Amygdala (tissue), 56 donors: ENCODE results near the gene CLEC16A.

Source experiments
- DNase-seq, 56 donors: peaks; one replicate each; lab custom pipeline; 2025; lab: John Stamatoyannopoulos, UW

Gene CLEC16A

GRCh38 chr16:11143372-11144035 is 199.1 kb downstream of the CLEC16A start:
- no peak for DNase-seq

GRCh38 chr16:11144122-11144521 is 199.8 kb downstream of the CLEC16A start:
- no peak for DNase-seq

- no peak for DNase-seq
These were observed 200.9 kb downstream of the CLEC16A start for GRCh38 chr16:11145173-11145818.

GRCh38 chr16:11145819-11146211 is 201.5 kb downstream of the CLEC16A start:
- no peak for DNase-seq

- no peak for DNase-seq
These were observed 202.8 kb downstream of the CLEC16A start for GRCh38 chr16:11147033-11147753.

- no peak for DNase-seq
These were observed 203.5 kb downstream of the CLEC16A start for GRCh38 chr16:11147754-11148444.

GRCh38 chr16:11149011-11149616 is 204.8 kb downstream of the CLEC16A start:
- no peak for DNase-seq

- no peak for DNase-seq
These were observed 205.8 kb downstream of the CLEC16A start for GRCh38 chr16:11150190-11150589.

GRCh38 chr16:11151156-11151884 is 207.0 kb downstream of the CLEC16A start:
- DNase-seq = no peak

GRCh38 chr16:11151885-11152629 is 207.7 kb downstream of the CLEC16A start:
- peak in 10 of 56 donors; percentile 6 to 54 (median 23) for DNase-seq

GRCh38 chr16:11152677-11153331 is 208.4 kb downstream of the CLEC16A start:
- DNase-seq = no peak

- DNase-seq = no peak
These were observed 211.0 kb downstream of the CLEC16A start for GRCh38 chr16:11155284-11155806.

GRCh38 chr16:11156401-11156800 is 212.0 kb downstream of the CLEC16A start:
- DNase-seq = peak in 1 of 56 donors; percentile 5

- no peak for DNase-seq
These were observed 212.8 kb downstream of the CLEC16A start for GRCh38 chr16:11157143-11157542.

- peak in 1 of 56 donors; percentile 12 for DNase-seq
These were observed 213.7 kb downstream of the CLEC16A start for GRCh38 chr16:11158018-11158417.

GRCh38 chr16:11159282-11159681 is 214.9 kb downstream of the CLEC16A start:
- no peak for DNase-seq

- no peak for DNase-seq
These were observed 216.3 kb downstream of the CLEC16A start for GRCh38 chr16:11160676-11161115.

- no peak for DNase-seq
These were observed 217.1 kb downstream of the CLEC16A start for GRCh38 chr16:11161439-11161838.
